HG02840 (cell line): ENCODE data around the gene LUZP1.

ENCODE experiments used
- ATAC-seq: cut with Tn5 transposase; IDR thresholded peaks from one replicate; pipeline ENCODE4 v1.9.1; 2021; ENCODE audit warnings: mild to moderate bottlenecking, moderate library complexity, moderate number of reproducible peaks; ENCODE audit not compliant: unreplicated experiment, low FRiP score

The LUZP1 gene

GRCh38 chr1:23091545-23091944 lies 77.1 kb downstream of the LUZP1 start:
- no peak for ATAC-seq

- ATAC-seq: no peak
Observed at GRCh38 chr1:23090056-23090455, 78.6 kb downstream of the LUZP1 start.

GRCh38 chr1:23088027-23088426 lies 80.6 kb downstream of the LUZP1 start:
- no peak for ATAC-seq

- ATAC-seq: no peak
Observed at GRCh38 chr1:23085696-23086095, 83.0 kb downstream of the LUZP1 start.

- ATAC-seq: no peak
Observed at GRCh38 chr1:23084880-23085279, 83.8 kb downstream of the LUZP1 start.

- no peak for ATAC-seq
Observed at GRCh38 chr1:23083714-23084480, 84.8 kb downstream of the LUZP1 start.

GRCh38 chr1:23081376-23081775 lies 87.3 kb downstream of the LUZP1 start:
- ATAC-seq: no peak

GRCh38 chr1:23080885-23081284 lies 87.8 kb downstream of the LUZP1 start:
- no peak for ATAC-seq

GRCh38 chr1:23079025-23079424 lies 89.6 kb downstream of the LUZP1 start:
- ATAC-seq: no peak

GRCh38 chr1:23074012-23074411 lies 94.6 kb downstream of the LUZP1 start:
- no peak for ATAC-seq

- no peak for ATAC-seq
Observed at GRCh38 chr1:23069675-23070074, 99.0 kb downstream of the LUZP1 start.

GRCh38 chr1:23069149-23069548 lies 99.5 kb downstream of the LUZP1 start:
- ATAC-seq: no peak

- ATAC-seq: no peak
Observed at GRCh38 chr1:23066075-23066474, 102.6 kb downstream of the LUZP1 start.

- ATAC-seq: no peak
Observed at GRCh38 chr1:23065385-23065784, 103.3 kb downstream of the LUZP1 start.

- no peak for ATAC-seq
Observed at GRCh38 chr1:23062271-23062670, 106.4 kb downstream of the LUZP1 start.

- no peak for ATAC-seq
Observed at GRCh38 chr1:23057301-23057700, 111.4 kb downstream of the LUZP1 start.

- ATAC-seq: no peak
Observed at GRCh38 chr1:23051290-23051909, 117.3 kb downstream of the LUZP1 start.

GRCh38 chr1:23050201-23050600 lies 118.5 kb downstream of the LUZP1 start:
- no peak for ATAC-seq

- no peak for ATAC-seq
Observed at GRCh38 chr1:23044035-23044434, 124.6 kb downstream of the LUZP1 start.

GRCh38 chr1:23040509-23040908 lies 128.1 kb downstream of the LUZP1 start:
- no peak for ATAC-seq

GRCh38 chr1:23039308-23039826 lies 129.3 kb downstream of the LUZP1 start:
- no peak for ATAC-seq
